ENCODE measurements around the gene ACAN. TPM values are rescaled to one million over a fixed set of nuclear protein-coding genes. Genes with fewer than 3 reads are reported as not detected.

The ACAN gene
- total and polyA plus RNA-seq, 8 donors: 0.52 to 1.4 (median 0.91) TPM

- Histone ChIP-seq H3K27me3 (peaks cover 0 to 5% of the 10 kb centered on the region in 2 donors), H3K36me3 (no peaks in the 10 kb centered on the region), H3K9me3 (no peaks in the 10 kb centered on the region), H3K4me1 (no peaks in the 10 kb centered on the region), H3K27ac (no peak overlapping the region), H3K4me3 (no peak overlapping the region)
- intact Hi-C loops (cut with DNase I): no loop called here
- ATAC-seq: no peak
- DNase-seq: no peak
- no peak for TF ChIP-seq CTCF (IDR thresholded peaks at IDR 0.05)
These were observed 38.9 kb downstream of the ACAN start for GRCh38 chr15:88842156-88842555.

GRCh38 chr15:88843334-88843733 lies 40.1 kb downstream of the ACAN start:
- Histone ChIP-seq H3K27ac (no peak overlapping the region), H3K9me3 (no peaks in the 10 kb centered on the region), H3K27me3 (peaks cover 0 to 5% of the 10 kb centered on the region in 2 donors), H3K4me3 (no peak overlapping the region), H3K36me3 (no peaks in the 10 kb centered on the region), H3K4me1 (no peaks in the 10 kb centered on the region)
- ATAC-seq (no peak), DNase-seq (peak in 1 of 4 donors; percentile 79)
- no peak for TF ChIP-seq CTCF (IDR thresholded peaks at IDR 0.05)
- intact Hi-C loops (cut with DNase I): no loop called here

- DNase-seq (no peak), ATAC-seq (no peak)
- no peaks in the 10 kb centered on the region for H3K4me1 ChIP-seq
- H3K9me3 ChIP-seq: no peaks in the 10 kb centered on the region
- intact Hi-C loops (cut with DNase I): no loop called here
- H3K4me3 ChIP-seq: no peak overlapping the region
- no peak for TF ChIP-seq CTCF (IDR thresholded peaks at IDR 0.05)
- no peak overlapping the region for H3K27ac ChIP-seq
- peaks cover 0 to 5% of the 10 kb centered on the region in 2 donors for H3K27me3 ChIP-seq
- H3K36me3 ChIP-seq: no peaks in the 10 kb centered on the region
These were observed 41.6 kb downstream of the ACAN start for GRCh38 chr15:88844749-88845386.

GRCh38 chr15:88845616-88846015 lies 42.4 kb downstream of the ACAN start:
- no peak for ATAC-seq
- H3K4me3 ChIP-seq: no peak overlapping the region
- no peak for TF ChIP-seq CTCF (IDR thresholded peaks at IDR 0.05)
- H3K27me3 ChIP-seq: peaks cover 0 to 9% of the 10 kb centered on the region in 2 donors
- intact Hi-C loops (cut with DNase I): no loop called here
- H3K36me3 ChIP-seq: no peaks in the 10 kb centered on the region
- H3K9me3 ChIP-seq: no peaks in the 10 kb centered on the region
- DNase-seq: no peak
- no peak overlapping the region for H3K27ac ChIP-seq
- no peaks in the 10 kb centered on the region for H3K4me1 ChIP-seq

- Histone ChIP-seq H3K27me3 (peaks cover 0 to 18% of the 10 kb centered on the region in 2 donors), H3K4me1 (no peaks in the 10 kb centered on the region), H3K36me3 (no peaks in the 10 kb centered on the region), H3K4me3 (no peak overlapping the region), H3K27ac (no peak overlapping the region), H3K9me3 (no peaks in the 10 kb centered on the region)
- DNase-seq: peak in 1 of 4 donors; percentile 72
- no peak for TF ChIP-seq CTCF (IDR thresholded peaks at IDR 0.05)
- intact Hi-C loops (cut with DNase I): no loop called here
- no peak for ATAC-seq
These were observed 43.9 kb downstream of the ACAN start for GRCh38 chr15:88847144-88847543.

Measured in left lung (tissue), 10 donors.